Measurements from ENCODE around the gene NINL. TPM values are rescaled to one million over a fixed set of nuclear protein-coding genes. Genes with fewer than 3 reads are reported as not detected.

NINL gene
- total RNA-seq, 1 experiment from 2014 or later, result 1.2 TPM

DNA sequence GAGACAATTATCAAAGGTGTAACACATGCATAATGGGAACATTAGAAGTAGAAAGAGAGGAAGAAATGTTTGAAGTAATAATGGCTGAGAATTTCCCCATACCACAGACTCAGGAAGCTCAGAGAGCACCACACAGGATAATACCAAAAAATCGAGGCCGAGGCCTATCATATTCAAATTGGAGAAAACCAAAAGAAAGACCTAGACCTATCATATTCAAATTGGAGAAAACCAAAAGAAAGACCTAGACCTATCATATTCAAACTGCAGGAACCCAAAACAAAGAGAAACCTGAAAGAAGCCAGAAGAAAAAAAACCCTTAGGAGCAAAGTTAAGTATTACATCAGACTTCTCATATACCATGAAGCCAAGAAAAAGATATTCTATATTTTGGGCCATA is 18.0 kb downstream of the NINL start:
- H3K4me1 Mint-ChIP-seq (ENCODE audit: insufficient read depth, unreplicated experiment), result no peaks in the 10 kb centered on the region
- H3K27me3 Mint-ChIP-seq (ENCODE audit: insufficient read depth, unreplicated experiment), result no peaks in the 10 kb centered on the region
- ChIA-PET CTCF (interaction anchor here (1.3 to 1.6 kb wide), 2 partner anchors 11 to 27 kb away, joined by 4 to 5 read pairs; no protein-coding TSS in a partner anchor), POLR2A (interaction anchor here (0.6 to 1.1 kb wide), 3 partner anchors 13 to 190 kb away, joined by 3 read pairs; no protein-coding TSS in a partner anchor)
- intact Hi-C loops (cut with micrococcal nuclease), result no loop called here
- peaks cover 7% of the 10 kb centered on the region for H3K9me3 Mint-ChIP-seq (ENCODE audit: unreplicated experiment)
- H3K4me3 Mint-ChIP-seq (ENCODE audit: unreplicated experiment), result no peak overlapping the region
- no peak overlapping the region for H3K27ac Mint-ChIP-seq (ENCODE audit: low read depth, unreplicated experiment)
- no peak for DNase-seq (ENCODE audit: unreplicated experiment)
- no peaks in the 10 kb centered on the region for H3K36me3 Mint-ChIP-seq (ENCODE audit: insufficient read depth, unreplicated experiment)
- BruUV-seq (replicated peaks), result no TSS peak
- TF ChIP-seq, protein P1, sequence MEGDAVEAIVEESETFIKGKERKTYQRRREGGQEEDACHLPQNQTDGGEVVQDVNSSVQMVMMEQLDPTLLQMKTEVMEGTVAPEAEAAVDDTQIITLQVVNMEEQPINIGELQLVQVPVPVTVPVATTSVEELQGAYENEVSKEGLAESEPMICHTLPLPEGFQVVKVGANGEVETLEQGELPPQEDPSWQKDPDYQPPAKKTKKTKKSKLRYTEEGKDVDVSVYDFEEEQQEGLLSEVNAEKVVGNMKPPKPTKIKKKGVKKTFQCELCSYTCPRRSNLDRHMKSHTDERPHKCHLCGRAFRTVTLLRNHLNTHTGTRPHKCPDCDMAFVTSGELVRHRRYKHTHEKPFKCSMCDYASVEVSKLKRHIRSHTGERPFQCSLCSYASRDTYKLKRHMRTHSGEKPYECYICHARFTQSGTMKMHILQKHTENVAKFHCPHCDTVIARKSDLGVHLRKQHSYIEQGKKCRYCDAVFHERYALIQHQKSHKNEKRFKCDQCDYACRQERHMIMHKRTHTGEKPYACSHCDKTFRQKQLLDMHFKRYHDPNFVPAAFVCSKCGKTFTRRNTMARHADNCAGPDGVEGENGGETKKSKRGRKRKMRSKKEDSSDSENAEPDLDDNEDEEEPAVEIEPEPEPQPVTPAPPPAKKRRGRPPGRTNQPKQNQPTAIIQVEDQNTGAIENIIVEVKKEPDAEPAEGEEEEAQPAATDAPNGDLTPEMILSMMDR (IDR thresholded peaks at IDR 0.05; ENCODE audit: unreplicated experiment), result no peak

DNA sequence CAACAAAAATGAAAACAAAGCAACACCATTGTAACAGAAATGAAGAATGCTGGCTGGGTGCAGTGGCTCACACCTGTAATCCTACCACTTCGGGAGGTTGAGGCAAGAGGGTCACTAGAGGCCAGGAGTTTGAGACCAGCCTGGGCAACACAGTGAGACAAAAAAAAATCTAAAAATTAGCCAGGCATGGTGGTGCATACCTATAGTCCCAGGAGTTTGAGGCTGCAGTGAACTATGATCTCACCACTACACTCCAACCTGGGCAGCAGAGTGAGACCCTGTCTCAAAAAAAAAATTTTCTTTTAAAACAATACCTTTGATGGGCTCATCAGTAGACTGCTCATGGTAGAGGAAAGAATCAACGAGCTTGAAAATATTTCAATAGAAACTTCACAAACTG is 18.5 kb downstream of the NINL start:
- POLR2A ChIA-PET, result interaction anchor here (1.1 kb wide), 1 partner anchor 14 kb away, joined by 3 read pairs; no protein-coding TSS in a partner anchor

DNA sequence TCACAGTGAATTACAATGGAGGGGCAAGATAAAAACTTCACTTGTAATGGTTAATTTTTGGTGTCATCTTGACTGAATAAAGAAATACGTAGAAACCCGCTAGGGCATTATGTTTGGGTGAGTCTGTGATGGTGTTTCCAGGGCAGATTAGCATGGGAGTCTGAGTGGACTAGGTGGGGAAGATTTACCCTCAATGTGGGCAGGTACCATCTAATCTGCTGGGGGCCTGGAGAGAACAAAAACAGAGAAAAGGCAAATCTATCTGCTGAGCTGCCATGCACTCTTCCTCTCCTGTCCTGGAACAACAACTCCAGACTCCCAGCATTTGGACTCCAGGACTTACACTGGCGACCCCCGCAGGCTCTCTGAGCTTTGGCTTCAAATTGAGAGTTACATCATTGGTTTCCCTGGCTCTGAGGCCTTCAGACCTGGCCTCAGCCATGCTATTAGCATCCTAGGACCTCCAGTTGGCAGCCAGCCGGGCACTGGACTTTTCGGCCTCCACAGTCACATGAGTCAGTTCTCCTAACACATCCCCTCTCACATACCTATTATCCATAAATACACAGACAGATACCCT is 19.7 kb downstream of the NINL start:
- TF ChIP-seq, protein P1 (IDR thresholded peaks at IDR 0.05; ENCODE audit: unreplicated experiment), result no peak
- intact Hi-C loops (cut with micrococcal nuclease), result no loop called here
- DNase-seq (ENCODE audit: unreplicated experiment), result no peak
- ChIA-PET CTCF (no interaction called here), POLR2A (no interaction called here)
- H3K4me1 Mint-ChIP-seq (ENCODE audit: insufficient read depth, unreplicated experiment), result no peaks in the 10 kb centered on the region
- H3K27me3 Mint-ChIP-seq (ENCODE audit: insufficient read depth, unreplicated experiment), result no peaks in the 10 kb centered on the region
- no TSS peak for BruUV-seq (replicated peaks)
- H3K27ac Mint-ChIP-seq (ENCODE audit: low read depth, unreplicated experiment), result no peak overlapping the region
- no peak overlapping the region for H3K4me3 Mint-ChIP-seq (ENCODE audit: unreplicated experiment)
- H3K36me3 Mint-ChIP-seq (ENCODE audit: insufficient read depth, unreplicated experiment), result no peaks in the 10 kb centered on the region
- peaks cover 7% of the 10 kb centered on the region for H3K9me3 Mint-ChIP-seq (ENCODE audit: unreplicated experiment)

More for the DNA sequence above, 18.5 kb downstream of the NINL start:
- peaks cover 7% of the 10 kb centered on the region for H3K9me3 Mint-ChIP-seq (ENCODE audit: unreplicated experiment)
- no peak for DNase-seq (ENCODE audit: unreplicated experiment)
- intact Hi-C loops (cut with micrococcal nuclease), result no loop called here
- TF ChIP-seq, protein P1 (IDR thresholded peaks at IDR 0.05; ENCODE audit: unreplicated experiment), result no peak
- H3K27me3 Mint-ChIP-seq (ENCODE audit: insufficient read depth, unreplicated experiment), result no peaks in the 10 kb centered on the region
- CTCF ChIA-PET, result interaction anchor here (1.3 to 1.6 kb wide), 2 partner anchors 12 to 26 kb away, joined by 4 to 5 read pairs; no protein-coding TSS in a partner anchor
- no peaks in the 10 kb centered on the region for H3K4me1 Mint-ChIP-seq (ENCODE audit: insufficient read depth, unreplicated experiment)
- H3K4me3 Mint-ChIP-seq (ENCODE audit: unreplicated experiment), result no peak overlapping the region
- no peaks in the 10 kb centered on the region for H3K36me3 Mint-ChIP-seq (ENCODE audit: insufficient read depth, unreplicated experiment)
- BruUV-seq (replicated peaks), result no TSS peak
- H3K27ac Mint-ChIP-seq (ENCODE audit: low read depth, unreplicated experiment), result no peak overlapping the region

DNA sequence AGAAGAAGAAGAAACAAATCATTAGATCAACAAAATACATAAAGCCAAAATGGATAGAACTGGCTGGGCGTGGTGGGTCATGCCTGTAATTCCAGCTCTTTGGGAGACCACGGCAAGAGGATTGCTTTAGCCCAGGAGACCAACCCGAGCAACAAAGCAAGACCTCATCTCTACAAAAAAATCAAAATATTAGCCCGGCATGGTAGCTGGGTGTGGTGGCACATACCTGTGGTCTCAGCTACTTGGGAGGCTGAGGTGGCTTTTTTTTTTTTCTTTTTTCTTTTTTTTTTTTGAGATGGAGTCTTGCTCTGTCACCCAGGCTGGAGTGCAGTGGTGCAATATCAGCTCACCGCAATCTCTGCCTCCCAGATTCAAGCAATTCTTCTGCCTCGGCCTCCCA is 21.5 kb downstream of the NINL start:
- BruUV-seq (replicated peaks), result no TSS peak
- no peak for DNase-seq (ENCODE audit: unreplicated experiment)
- Mint-ChIP-seq H3K4me1 (ENCODE audit: insufficient read depth, unreplicated experiment) (no peaks in the 10 kb centered on the region), H3K4me3 (ENCODE audit: unreplicated experiment) (no peak overlapping the region), H3K9me3 (ENCODE audit: unreplicated experiment) (peaks cover 7% of the 10 kb centered on the region), H3K36me3 (ENCODE audit: insufficient read depth, unreplicated experiment) (no peaks in the 10 kb centered on the region), H3K27me3 (ENCODE audit: insufficient read depth, unreplicated experiment) (no peaks in the 10 kb centered on the region), H3K27ac (ENCODE audit: low read depth, unreplicated experiment) (no peak overlapping the region)
- POLR2A ChIA-PET, result interaction anchor here (0.6 kb wide), 1 partner anchor 9 kb away, joined by 3 read pairs; no protein-coding TSS in a partner anchor
- CTCF ChIA-PET, result interaction anchor here (0.6 to 1.2 kb wide), 3 partner anchors 14 to 384 kb away, joined by 3 to 4 read pairs (median 3); no protein-coding TSS in a partner anchor
- TF ChIP-seq, protein P1 (IDR thresholded peaks at IDR 0.05; ENCODE audit: unreplicated experiment), result no peak
- intact Hi-C loops (cut with micrococcal nuclease), result no loop called here
